Neutrophil (primary cell): ENCODE results near the gene GCN1.

Experiments
- H3K27ac ChIP-seq: fragments of 200-600 bp; sonication (generic); 2 replicates; pipeline ENCODE4 v1.5.1; 2016; ENCODE audit warnings: mild to moderate bottlenecking, moderate library complexity
- H3K27me3 ChIP-seq: fragments of 200-600 bp; sonication (generic); 2 replicates; pipeline ENCODE4 v1.6.0; 2016; ENCODE audit warnings: mild to moderate bottlenecking
- H3K36me3 ChIP-seq: fragments of 200-600 bp; sonication (generic); 2 replicates; pipeline ENCODE4 v1.5.1; 2017
- H3K4me1 ChIP-seq, 2 experiments: fragments of 200-600 bp in 1 of 2; sonication (generic) in 1 of 2; 1 replicate in 1 of 2; 2 replicates in 1 of 2; pipeline versions ENCODE4 v1.5.1 to v1.6.1; 2013 to 2016; ENCODE audit warnings: low read depth in 1 of 2, low read length in 1 of 2, mild to moderate bottlenecking in 1 of 2, moderate library complexity in 1 of 2; ENCODE audit not compliant: control insufficient read depth in 1 of 2, insufficient read depth in 1 of 2
- H3K4me3 ChIP-seq, 2 experiments: fragments of 200-600 bp in 1 of 2; sonication (generic) in 1 of 2; 1 replicate in 1 of 2; 2 replicates in 1 of 2; pipeline ENCODE4 v1.5.1; 2013 to 2016; ENCODE audit warnings: low read depth in 1 of 2, low read length in 1 of 2, mild to moderate bottlenecking in 1 of 2, moderate library complexity in 1 of 2
- H3K9me3 ChIP-seq: fragments of 200-600 bp; sonication (generic); 2 replicates; pipeline ENCODE4 v1.5.1; 2016
- CTCF ChIP-seq: fragments of 200-600 bp; sonication (generic); IDR thresholded peaks from 2 replicates; pipeline ENCODE4 v1.5.1; 2016; ENCODE audit warnings: antibody characterized with exemption

GCN1 gene

DNA sequence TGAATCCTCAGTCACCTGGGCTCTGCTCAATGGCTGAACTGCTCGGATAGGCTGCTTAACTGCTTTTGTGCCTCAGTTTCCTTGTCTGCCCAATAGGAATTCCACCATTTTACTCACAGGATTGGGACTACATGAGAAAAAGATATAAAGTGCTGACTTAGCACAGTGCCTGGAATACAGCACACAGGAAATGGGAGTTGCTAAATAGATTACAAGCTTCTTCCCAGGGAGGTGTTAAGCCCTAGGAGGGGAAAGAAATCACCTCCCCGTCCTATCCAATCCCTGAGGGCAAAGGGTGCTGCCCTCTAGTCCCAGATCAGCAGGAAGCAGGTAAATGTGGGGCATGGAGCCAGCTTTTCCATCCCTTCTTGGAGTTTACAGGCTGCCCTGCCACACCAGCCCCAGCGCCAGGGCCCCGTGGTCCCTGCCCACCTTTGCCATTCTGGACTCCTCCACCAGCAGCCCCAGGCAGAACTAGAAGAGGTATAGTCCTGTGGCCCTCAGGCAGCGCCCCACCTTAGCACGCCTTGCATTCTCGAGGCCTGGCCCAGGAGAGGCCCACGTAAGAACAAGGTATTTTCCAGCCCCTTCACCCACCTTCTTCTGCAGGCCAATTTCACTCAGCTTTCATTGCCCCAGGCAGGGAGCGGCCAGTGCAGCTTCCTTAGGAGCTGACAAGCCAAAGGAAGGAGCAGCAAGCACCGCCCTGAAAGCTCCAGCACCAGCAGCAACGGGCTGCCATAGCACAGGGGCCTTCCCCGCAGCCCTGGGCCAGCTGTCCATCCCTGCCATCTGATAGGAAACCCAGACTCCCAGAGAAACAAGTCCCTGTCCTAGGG lies 35.2 kb upstream of the GCN1 start:
- Histone ChIP-seq H3K4me3 (peak overlapping the region; percentile 65 to 68), H3K4me1 (peaks cover 99 to 100% of the 10 kb centered on the region in 2 experiments), H3K9me3 (no peaks in the 10 kb centered on the region), H3K36me3 (peaks cover 17% of the 10 kb centered on the region), H3K27ac (peak overlapping the region; percentile 98), H3K27me3 (no peaks in the 10 kb centered on the region)
- TF ChIP-seq CTCF = no peak

DNA sequence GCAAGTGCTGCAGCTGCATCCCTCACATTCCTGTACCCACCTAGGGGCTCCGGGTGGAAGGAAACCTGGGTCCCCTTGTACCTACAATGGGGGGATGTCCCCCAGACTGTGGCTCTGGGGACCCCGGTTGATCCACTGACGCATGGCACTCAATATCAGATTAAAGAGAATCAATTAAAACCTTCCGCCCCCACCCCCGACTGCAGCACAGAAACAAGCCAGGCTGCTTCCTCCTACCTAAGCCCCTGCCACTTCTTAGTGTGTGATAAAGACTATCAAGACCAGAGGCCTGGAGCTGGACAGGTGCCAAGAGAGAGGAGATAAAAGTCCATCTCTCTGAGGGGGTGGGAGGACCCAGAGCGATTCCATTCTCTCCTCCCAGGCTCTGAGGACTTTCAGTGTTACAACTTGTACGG lies 34.6 kb upstream of the GCN1 start:
- Histone ChIP-seq H3K27me3 (no peaks in the 10 kb centered on the region), H3K4me1 (peaks cover 99 to 100% of the 10 kb centered on the region in 2 experiments), H3K36me3 (peaks cover 23% of the 10 kb centered on the region), H3K27ac (peak overlapping the region; percentile 98), H3K4me3 (peak overlapping the region; percentile 65 to 68), H3K9me3 (no peaks in the 10 kb centered on the region)
- no peak for TF ChIP-seq CTCF

GRCh38 chr12:120228291-120229070 lies 34.0 kb upstream of the GCN1 start:
- TF ChIP-seq CTCF = peak; percentile 92
- no peaks in the 10 kb centered on the region for H3K27me3 ChIP-seq
- peak overlapping the region; percentile 98 for H3K27ac ChIP-seq
- H3K9me3 ChIP-seq = no peaks in the 10 kb centered on the region
- H3K4me3 ChIP-seq = peak overlapping the region; percentile 65 to 68
- H3K36me3 ChIP-seq = peaks cover 29% of the 10 kb centered on the region
- H3K4me1 ChIP-seq = peaks cover 99 to 100% of the 10 kb centered on the region in 2 experiments

DNA sequence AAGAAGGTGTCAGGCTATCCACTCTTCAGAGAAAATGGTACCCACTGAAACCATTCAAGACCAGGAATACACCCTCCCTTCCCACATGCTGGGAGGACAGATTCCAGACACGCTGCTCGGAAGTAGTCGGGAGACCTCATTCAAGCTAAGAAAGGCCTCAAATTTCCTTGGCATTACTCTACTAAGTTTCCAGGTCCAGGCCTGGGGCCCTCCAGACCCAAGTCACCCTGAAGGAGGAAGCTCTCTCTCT lies 33.5 kb upstream of the GCN1 start:
- H3K4me1 ChIP-seq = peaks cover 95 to 96% of the 10 kb centered on the region in 2 experiments
- H3K4me3 ChIP-seq = peak overlapping the region; percentile 65 to 68
- no peaks in the 10 kb centered on the region for H3K27me3 ChIP-seq
- H3K36me3 ChIP-seq = peaks cover 34% of the 10 kb centered on the region
- no peak for TF ChIP-seq CTCF
- peak overlapping the region; percentile 98 for H3K27ac ChIP-seq
- no peaks in the 10 kb centered on the region for H3K9me3 ChIP-seq

- TF ChIP-seq CTCF = no peak
- Histone ChIP-seq H3K4me3 (peak overlapping the region; percentile 65 to 68), H3K9me3 (peaks cover under 1% of the 10 kb centered on the region), H3K4me1 (peaks cover 90 to 91% of the 10 kb centered on the region in 2 experiments), H3K27ac (peak overlapping the region; percentile 98), H3K36me3 (peaks cover 39% of the 10 kb centered on the region), H3K27me3 (no peaks in the 10 kb centered on the region)
Observed at GRCh38 chr12:120227233-120228040, 32.9 kb upstream of the GCN1 start.
